ENCODE data around the gene SLC6A6. TPM values are rescaled to one million over a fixed set of nuclear protein-coding genes. Genes with fewer than 3 reads are reported as not detected.

SLC6A6 gene
- total RNA-seq, 2 experiments from 2014 or later = 38.6 to 38.7 TPM

DNA sequence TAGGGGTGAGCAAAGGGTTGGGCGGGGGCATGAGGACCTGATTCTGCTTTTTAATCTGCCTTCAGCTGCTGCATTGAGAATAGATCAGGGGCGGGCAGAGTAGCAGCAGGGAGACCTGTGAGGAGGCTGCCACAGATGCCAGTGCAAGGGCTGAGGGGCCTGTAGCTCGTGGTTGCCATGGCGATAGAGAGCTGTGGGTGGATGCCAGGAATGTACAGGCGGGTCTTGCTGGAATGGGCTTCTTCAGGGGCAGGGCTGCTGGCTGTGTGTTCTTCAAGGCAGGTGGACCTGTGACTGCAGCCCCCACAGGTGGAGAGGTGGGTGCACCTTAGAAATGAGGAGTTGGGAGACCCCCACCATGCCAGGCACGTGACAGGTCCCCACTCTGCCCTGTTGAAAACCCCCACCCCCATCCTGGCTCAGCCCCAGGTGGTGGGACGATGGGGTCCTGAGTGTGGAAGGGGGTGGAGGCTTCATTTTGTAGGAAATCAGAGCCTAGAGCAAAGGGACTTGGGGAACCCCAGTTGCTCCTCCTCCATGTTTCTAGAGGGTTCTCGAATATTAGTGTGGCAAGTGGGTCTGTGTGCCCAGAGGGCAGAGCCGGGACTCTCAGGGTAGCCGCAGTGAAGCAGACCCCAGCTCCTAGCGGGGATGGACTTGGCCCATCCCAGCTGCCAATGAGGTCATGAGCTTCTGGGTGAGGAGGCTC is 38.3 kb downstream of the SLC6A6 start:
- no peak overlapping the region for H3K27ac Mint-ChIP-seq
- H3K36me3 Mint-ChIP-seq = peaks cover 10% of the 10 kb centered on the region
- no peaks in the 10 kb centered on the region for H3K9me3 Mint-ChIP-seq
- H3K27me3 Mint-ChIP-seq = no peaks in the 10 kb centered on the region
- no peak for DNase-seq
- H3K4me3 Mint-ChIP-seq = no peak overlapping the region
- peaks cover 24% of the 10 kb centered on the region for H3K4me1 Mint-ChIP-seq

GRCh38 chr3:14441240-14441919 is 39.0 kb downstream of the SLC6A6 start:
- Mint-ChIP-seq H3K4me3 (no peak overlapping the region), H3K27me3 (no peaks in the 10 kb centered on the region), H3K36me3 (peaks cover 16% of the 10 kb centered on the region), H3K4me1 (peaks cover 24% of the 10 kb centered on the region), H3K9me3 (no peaks in the 10 kb centered on the region), H3K27ac (no peak overlapping the region)
- DNase-seq = no peak

GRCh38 chr3:14441920-14442300 is 39.5 kb downstream of the SLC6A6 start:
- H3K9me3 Mint-ChIP-seq = no peaks in the 10 kb centered on the region
- H3K36me3 Mint-ChIP-seq = peaks cover 19% of the 10 kb centered on the region
- no peak overlapping the region for H3K27ac Mint-ChIP-seq
- no peaks in the 10 kb centered on the region for H3K27me3 Mint-ChIP-seq
- DNase-seq = no peak
- H3K4me3 Mint-ChIP-seq = no peak overlapping the region
- H3K4me1 Mint-ChIP-seq = peaks cover 20% of the 10 kb centered on the region

GRCh38 chr3:14444380-14444779 is 42.0 kb downstream of the SLC6A6 start:
- no peak overlapping the region for H3K27ac Mint-ChIP-seq
- H3K4me3 Mint-ChIP-seq = no peak overlapping the region
- H3K9me3 Mint-ChIP-seq = no peaks in the 10 kb centered on the region
- peaks cover 12% of the 10 kb centered on the region for H3K4me1 Mint-ChIP-seq
- H3K27me3 Mint-ChIP-seq = no peaks in the 10 kb centered on the region
- H3K36me3 Mint-ChIP-seq = peaks cover 39% of the 10 kb centered on the region
- no peak for DNase-seq

DNA sequence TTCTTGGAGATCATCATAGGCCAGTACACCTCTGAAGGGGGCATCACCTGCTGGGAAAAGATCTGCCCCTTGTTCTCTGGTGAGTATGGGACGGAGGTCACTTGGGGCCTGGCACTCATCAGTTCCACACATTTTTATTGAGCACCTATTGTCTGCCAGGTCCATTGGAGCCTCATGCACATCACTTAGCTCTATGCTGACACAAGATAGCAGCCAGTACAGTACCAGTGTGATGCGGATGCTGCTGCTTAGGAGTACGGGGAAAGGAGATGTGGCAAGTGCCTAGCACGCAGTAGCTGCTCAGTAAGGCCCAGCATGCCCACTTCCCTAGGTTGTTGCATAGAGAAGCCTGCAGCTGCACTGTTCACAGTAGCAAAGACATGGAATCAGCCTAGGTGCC is 43.4 kb downstream of the SLC6A6 start:
- Mint-ChIP-seq H3K27ac (no peak overlapping the region), H3K9me3 (no peaks in the 10 kb centered on the region), H3K27me3 (no peaks in the 10 kb centered on the region), H3K36me3 (peaks cover 38% of the 10 kb centered on the region), H3K4me1 (no peaks in the 10 kb centered on the region), H3K4me3 (no peak overlapping the region)
- no peak for DNase-seq

DNA sequence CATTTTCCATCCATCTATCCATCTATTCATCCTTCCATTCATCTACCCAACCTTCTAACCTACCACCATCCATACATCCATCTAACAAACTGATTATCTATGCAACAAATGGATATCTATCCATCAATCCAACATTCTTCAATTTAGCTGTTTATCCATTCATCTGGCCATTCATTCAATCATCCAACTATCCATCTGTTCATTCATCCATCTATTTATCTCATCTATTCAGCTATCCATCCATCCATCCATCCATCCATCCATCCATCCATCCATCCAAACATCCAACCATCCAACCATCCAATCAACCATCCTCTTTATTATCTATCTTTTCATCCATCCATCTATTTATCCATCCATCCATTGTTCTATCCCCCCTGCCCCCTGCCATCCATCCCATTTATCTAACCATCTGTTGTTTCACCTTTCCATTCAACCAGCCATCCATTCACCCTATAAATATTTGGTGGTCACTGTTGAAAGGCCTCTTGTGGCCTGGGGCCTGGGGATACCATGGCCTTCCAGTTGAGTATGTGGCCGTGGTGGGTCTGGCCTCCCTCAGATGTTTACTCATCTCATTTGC is 44.7 kb downstream of the SLC6A6 start:
- no peak overlapping the region for H3K4me3 Mint-ChIP-seq
- no peaks in the 10 kb centered on the region for H3K4me1 Mint-ChIP-seq
- peaks cover 38% of the 10 kb centered on the region for H3K36me3 Mint-ChIP-seq
- no peaks in the 10 kb centered on the region for H3K27me3 Mint-ChIP-seq
- H3K27ac Mint-ChIP-seq = no peak overlapping the region
- H3K9me3 Mint-ChIP-seq = no peaks in the 10 kb centered on the region
- DNase-seq = no peak

- Mint-ChIP-seq H3K27ac (no peak overlapping the region), H3K36me3 (peaks cover 38% of the 10 kb centered on the region), H3K4me1 (no peaks in the 10 kb centered on the region), H3K9me3 (no peaks in the 10 kb centered on the region), H3K4me3 (no peak overlapping the region), H3K27me3 (no peaks in the 10 kb centered on the region)
- no peak for DNase-seq
Observed at GRCh38 chr3:14448063-14448462, 45.7 kb downstream of the SLC6A6 start.

DNA sequence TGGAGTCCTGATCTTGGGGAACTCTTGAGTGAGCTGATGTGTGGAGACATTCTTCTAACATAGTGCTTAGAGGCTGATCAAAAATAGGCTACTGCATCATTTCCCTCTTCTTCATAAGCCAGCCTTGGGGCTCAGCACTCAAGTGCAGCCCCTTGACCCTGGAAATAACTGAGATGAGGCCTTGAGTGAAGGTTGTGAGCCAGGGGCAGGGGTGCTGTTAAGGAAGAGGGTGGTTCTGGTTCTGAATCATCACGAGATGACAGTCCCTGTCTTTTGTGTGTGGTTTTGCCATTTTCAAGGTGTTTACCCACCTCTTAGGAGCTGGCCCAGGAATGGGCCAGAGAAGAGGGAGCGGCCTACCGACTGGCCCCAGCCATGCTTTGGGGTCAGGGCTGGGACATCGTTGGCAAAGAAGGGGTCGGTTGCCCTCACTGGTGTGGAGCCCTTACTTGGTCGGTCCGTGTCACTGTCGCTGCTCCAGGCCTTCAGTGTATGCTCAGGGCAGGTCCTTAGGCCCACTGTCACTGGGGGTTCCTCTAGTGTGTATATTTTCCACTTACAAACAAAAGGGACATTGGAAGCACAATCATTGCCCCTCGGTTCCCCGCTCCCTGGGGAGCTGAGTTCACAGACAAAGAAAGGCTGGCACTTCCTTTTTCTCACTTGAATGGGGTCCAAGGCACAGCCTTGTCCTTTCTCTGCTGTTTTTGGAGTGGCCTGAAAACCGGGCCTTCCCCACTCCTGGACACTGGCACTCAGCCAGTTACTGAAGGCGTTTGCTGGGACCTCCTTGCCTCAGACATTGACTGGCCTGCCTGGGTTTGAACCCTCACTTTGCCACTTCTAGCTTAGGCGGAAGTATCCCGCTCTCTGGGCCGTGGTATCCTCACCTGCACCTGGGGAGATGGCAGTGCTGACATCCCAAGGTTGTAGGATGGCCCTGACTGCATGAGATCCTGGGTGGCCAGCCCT is 46.6 kb downstream of the SLC6A6 start:
- Mint-ChIP-seq H3K36me3 (peaks cover 36% of the 10 kb centered on the region), H3K4me1 (no peaks in the 10 kb centered on the region), H3K27me3 (no peaks in the 10 kb centered on the region), H3K27ac (no peak overlapping the region), H3K4me3 (no peak overlapping the region), H3K9me3 (no peaks in the 10 kb centered on the region)
- DNase-seq = no peak

GRCh38 chr3:14450506-14450905 is 48.1 kb downstream of the SLC6A6 start:
- Mint-ChIP-seq H3K4me3 (no peak overlapping the region), H3K9me3 (no peaks in the 10 kb centered on the region), H3K27me3 (no peaks in the 10 kb centered on the region), H3K27ac (no peak overlapping the region), H3K4me1 (no peaks in the 10 kb centered on the region), H3K36me3 (peaks cover 31% of the 10 kb centered on the region)
- DNase-seq = no peak

- no peaks in the 10 kb centered on the region for H3K9me3 Mint-ChIP-seq
- no peak for DNase-seq
- H3K27ac Mint-ChIP-seq = peak overlapping the region; percentile 32
- H3K4me3 Mint-ChIP-seq = no peak overlapping the region
- H3K4me1 Mint-ChIP-seq = no peaks in the 10 kb centered on the region
- H3K27me3 Mint-ChIP-seq = no peaks in the 10 kb centered on the region
- H3K36me3 Mint-ChIP-seq = peaks cover 25% of the 10 kb centered on the region
Observed at GRCh38 chr3:14450922-14451606, 48.7 kb downstream of the SLC6A6 start.

- no peak for DNase-seq
- Mint-ChIP-seq H3K36me3 (peaks cover 18% of the 10 kb centered on the region), H3K27ac (no peak overlapping the region), H3K4me3 (no peak overlapping the region), H3K27me3 (no peaks in the 10 kb centered on the region), H3K9me3 (no peaks in the 10 kb centered on the region), H3K4me1 (no peaks in the 10 kb centered on the region)
Observed at GRCh38 chr3:14451844-14452739, 49.7 kb downstream of the SLC6A6 start.

DNA sequence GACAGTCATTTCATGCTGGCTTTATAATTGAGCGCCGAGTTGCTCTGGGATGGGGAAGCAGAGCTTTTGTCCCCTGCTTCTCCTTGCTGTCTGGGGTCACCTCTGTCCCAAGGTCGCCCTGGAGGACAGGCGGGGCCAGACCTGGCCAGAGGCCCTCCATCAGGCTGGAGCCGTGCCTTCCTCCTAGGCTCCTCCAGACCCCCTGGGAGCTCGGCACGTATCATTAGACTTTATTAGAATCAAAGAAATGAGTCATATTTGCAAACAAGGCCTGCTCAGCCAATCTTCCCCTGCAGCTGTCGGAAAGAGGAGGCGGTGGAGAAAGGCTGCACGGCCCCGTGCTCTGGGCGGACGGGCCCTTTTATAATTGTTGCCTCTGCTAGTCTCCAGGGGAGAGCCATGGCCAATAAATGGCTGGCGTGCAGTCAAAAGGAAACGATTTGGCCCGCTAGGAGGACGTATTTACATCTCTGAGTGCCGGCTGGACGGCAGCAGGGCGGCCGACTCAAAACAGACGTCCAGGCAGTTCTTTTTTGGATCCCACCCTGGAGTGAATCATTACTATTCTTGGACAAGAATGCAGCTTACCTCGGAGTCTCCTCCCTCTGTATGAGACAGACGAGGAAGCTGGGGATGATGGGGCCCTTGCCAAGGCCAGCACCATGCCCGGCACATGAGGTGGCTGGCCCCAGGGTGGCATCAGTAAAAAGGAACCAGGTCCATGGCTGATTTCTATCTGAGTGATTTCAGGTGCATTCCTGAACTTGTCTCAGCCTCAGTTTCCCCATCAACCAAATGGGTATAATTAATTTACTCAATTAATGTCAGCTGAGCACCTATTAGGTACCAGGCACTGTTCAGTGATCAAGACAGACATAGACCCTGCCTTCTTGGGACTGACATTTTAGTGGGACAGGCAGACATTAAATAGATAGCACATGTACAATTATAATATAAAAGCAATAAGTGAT is 50.6 kb downstream of the SLC6A6 start:
- H3K27ac Mint-ChIP-seq = no peak overlapping the region
- H3K36me3 Mint-ChIP-seq = peaks cover 10% of the 10 kb centered on the region

More for the DNA sequence above, 50.6 kb downstream of the SLC6A6 start:
- Mint-ChIP-seq H3K9me3 (no peaks in the 10 kb centered on the region), H3K4me3 (no peak overlapping the region), H3K27me3 (no peaks in the 10 kb centered on the region), H3K4me1 (no peaks in the 10 kb centered on the region)
- DNase-seq = no peak
